ENCODE results near the gene TMTC3.

GRCh38 chr12:88113871-88114270, 28.2 kb upstream of the TMTC3 start:
- TF ChIP-seq CTCF (IDR thresholded peaks at IDR 0.05) = no peak
- TF ChIP-seq POLR2A (IDR thresholded peaks at IDR 0.05) = no peak

All from testis (tissue), 2 donors.